Heart left ventricle (tissue), 16 donors: ENCODE results near the gene AJM1. TPM values are rescaled to one million over a fixed set of nuclear protein-coding genes. Genes with fewer than 3 reads are reported as not detected.
"Not testable (repeated sequence)": the region's sequence is repeated elsewhere in the genome, so short reads cannot be mapped to it uniquely, and the experiment has no call there.

Experiments
- ATAC-seq, 4 donors: fragments of 200-7000 bp; cut with Tn5 transposase; one replicate each; pipeline ENCODE4 v1.9.1; 2020 to 2022; ENCODE audit warnings: moderate library complexity in 4 of 4, mild to moderate bottlenecking in 3 of 4, moderate number of reproducible peaks in 1 of 4
- DNase-seq, 5 donors: peaks; one replicate each; pipeline ENCODE4 v3.0.0-alpha.2; 2020
- H3K27ac ChIP-seq, 12 donors: fragments of 200-600 bp; sonication (generic) in 4 of 12; one replicate each; pipeline versions ENCODE4 v1.5.0 to v1.8.0; 2016 to 2022; ENCODE audit warnings: mild to moderate bottlenecking in 2 of 12
- H3K27me3 ChIP-seq, 9 donors: fragments of 200-600 bp; sonication (generic) in 2 of 9; one replicate each; pipeline versions ENCODE4 v1.5.1 to v1.8.0; 2016 to 2022; ENCODE audit warnings: mild to moderate bottlenecking in 3 of 9
- H3K36me3 ChIP-seq, 9 donors: fragments of 200-600 bp; sonication (generic) in 2 of 9; one replicate each; pipeline versions ENCODE4 v1.5.0 to v1.8.0; 2018 to 2022; ENCODE audit warnings: mild to moderate bottlenecking in 2 of 9
- H3K4me1 ChIP-seq, 12 donors: fragments of 200-600 bp; sonication (generic) in 4 of 12; one replicate each; pipeline versions ENCODE4 v1.5.0 to v1.8.0; 2016 to 2022; ENCODE audit warnings: mild to moderate bottlenecking in 3 of 12
- H3K4me3 ChIP-seq, 12 donors: fragments of 200-600 bp; sonication (generic) in 4 of 12; one replicate each; pipeline versions ENCODE4 v1.5.0 to v1.8.0; 2017 to 2022; ENCODE audit warnings: mild to moderate bottlenecking in 9 of 12, moderate library complexity in 4 of 12
- H3K9me3 ChIP-seq, 12 donors: fragments of 200-600 bp; sonication (generic) in 4 of 12; one replicate each; pipeline versions ENCODE4 v1.5.0 to v1.8.0; 2016 to 2022; ENCODE audit warnings: mild to moderate bottlenecking in 1 of 12
- POLR2A ChIP-seq, 2 donors: fragments of 450-650 bp; IDR thresholded peaks; one replicate each; pipeline ENCODE4 v1.6.1; 2017; ENCODE audit warnings: antibody characterized with exemption in 2 of 2, mild to moderate bottlenecking in 2 of 2, moderate library complexity in 2 of 2
- WGBS, 4 donors: extraction: QIAGEN DNeasy Blood & Tissue Kit in 2 of 4; methylation state at CpG; one replicate each; pipeline versions ENCODE4 v1.1.5 to v1.1.7; 2013 to 2018; 5-methylcytosine and 5-hydroxymethylcytosine counted together
- intact Hi-C, 10 donors: fragments of 100-400 bp; cut with DNase I; formaldehyde crosslinking; loops; one replicate each; pipeline versions ENCODE4 v1.11.1 to v1.14.2; 2022
- polyA plus RNA-seq, 2 donors: library from polyadenylated mRNA; stranded (reverse); fragments of 200-250 nt; gene quantifications; one replicate each; pipeline ENCODE4 v1.2.3, GENCODE V29; 2013
- total RNA-seq, 9 donors: library from RNA; depleted of rRNA in 2 of 9; stranded (reverse); fragments of >200 nt in 2 of 9; fragmentation: NEBNext Ultra II Directional in 3 of 9; extraction: Animal tissue kit (Norgen Biotek cat#: 25700) in 3 of 9; gene quantifications; one replicate each; pipeline versions ENCODE4 v1.1.0 to v1.2.4, GENCODE V29; 2016 to 2023
- TF ChIP-seq, protein P1 (sequence below), 12 donors: fragments of 200-600 bp; sonication (generic) in 4 of 12; IDR thresholded peaks; one replicate each; pipeline versions ENCODE4 v1.5.0 to v1.8.0; 2018 to 2022; ENCODE audit warnings: antibody characterized with exemption in 12 of 12, mild to moderate bottlenecking in 5 of 12
- donor health status: ischemic (EF 13 %, LVEDD 7.1; RV severe dilation, severe dysfunction).
- donor health status: healthy with polysubstance abuse.
- donor health status: DM: no; HTN: yes; CAD: no.
- donor health status: DM: no; HTN: no; CAD: no.
- donor health status: ischemic (EF 25% LVEDD 6.9; RV normal size, moderate dysfunction).
- donor health status: ischemic (EF 25% LVEDD 5.7; RV mildly dilated, moderate dysfunction).
- donor health status: healthy.
- donor health status: DM: yes; HTN: yes; CAD: no.
- donor health status: ischemic (EF 35%, LVEDD 5.7; RV mildly dilated, moderate dysfunction).
- donor health status: nonischemic (EF 11% LVEDD 7.7; RV severe dilation, severe dysfunction).
- donor health status: DM: yes; HTN: yes; CAD: no.
- donor health status: PGD.
- donor health status: ischemic (EF 29% LVEDD 5.4; RV normal size, mild dysfunction).
- donor health status: nonischemic (EF 23%, LVEDD 6.1; RV moderate dilation, normal function).

Gene AJM1
- total and polyA plus RNA-seq, 11 donors: 2.6 to 7.0 (median 5.5) TPM

GRCh38 chr9:136868644-136869043 is 26.4 kb downstream of the AJM1 start:
- intact Hi-C loops: loop anchor here in 4 of 10 donors (5.0 to 10.0 kb wide), 2 partner anchors 56 to 74 kb away; partner anchors contain the start of gene FBXW5 (in 3 of the 4)
- peaks cover 0 to 12% (median 3%) of the 10 kb centered on the region in 9 donors for H3K36me3 ChIP-seq
- H3K27ac ChIP-seq: no peak overlapping the region
- H3K4me3 ChIP-seq: no peak overlapping the region
- TF ChIP-seq, protein P1, sequence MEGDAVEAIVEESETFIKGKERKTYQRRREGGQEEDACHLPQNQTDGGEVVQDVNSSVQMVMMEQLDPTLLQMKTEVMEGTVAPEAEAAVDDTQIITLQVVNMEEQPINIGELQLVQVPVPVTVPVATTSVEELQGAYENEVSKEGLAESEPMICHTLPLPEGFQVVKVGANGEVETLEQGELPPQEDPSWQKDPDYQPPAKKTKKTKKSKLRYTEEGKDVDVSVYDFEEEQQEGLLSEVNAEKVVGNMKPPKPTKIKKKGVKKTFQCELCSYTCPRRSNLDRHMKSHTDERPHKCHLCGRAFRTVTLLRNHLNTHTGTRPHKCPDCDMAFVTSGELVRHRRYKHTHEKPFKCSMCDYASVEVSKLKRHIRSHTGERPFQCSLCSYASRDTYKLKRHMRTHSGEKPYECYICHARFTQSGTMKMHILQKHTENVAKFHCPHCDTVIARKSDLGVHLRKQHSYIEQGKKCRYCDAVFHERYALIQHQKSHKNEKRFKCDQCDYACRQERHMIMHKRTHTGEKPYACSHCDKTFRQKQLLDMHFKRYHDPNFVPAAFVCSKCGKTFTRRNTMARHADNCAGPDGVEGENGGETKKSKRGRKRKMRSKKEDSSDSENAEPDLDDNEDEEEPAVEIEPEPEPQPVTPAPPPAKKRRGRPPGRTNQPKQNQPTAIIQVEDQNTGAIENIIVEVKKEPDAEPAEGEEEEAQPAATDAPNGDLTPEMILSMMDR (IDR thresholded peaks at IDR 0.05): no peak
- no peak for TF ChIP-seq POLR2A (IDR thresholded peaks at IDR 0.05)
- H3K27me3 ChIP-seq: no peaks in the 10 kb centered on the region
- no peak for ATAC-seq
- DNase-seq: no peak
- H3K4me1 ChIP-seq: peaks cover 0 to 27% (median 19%) of the 10 kb centered on the region in 12 donors
- peaks cover 0 to 11% (median 0%) of the 10 kb centered on the region in 12 donors for H3K9me3 ChIP-seq
- WGBS, 4 donors: 90 to 95% (median 91%) methylated on average over 11 of the region's 11 CpGs

GRCh38 chr9:136869611-136870010 is 27.3 kb downstream of the AJM1 start:
- WGBS, 4 donors: 87 to 96% (median 93%) methylated on average over 2 of the region's 2 CpGs
- intact Hi-C loops: loop anchor here in 4 of 10 donors (5.0 to 10.0 kb wide), 2 partner anchors 55 to 73 kb away; partner anchors contain the start of gene FBXW5 (in 3 of the 4)

GRCh38 chr9:136875155-136875554 is 32.9 kb downstream of the AJM1 start:
- Histone ChIP-seq H3K9me3 (peaks cover 0 to 11% (median 0%) of the 10 kb centered on the region in 12 donors), H3K4me3 (no peak overlapping the region), H3K36me3 (no peaks in the 10 kb centered on the region), H3K4me1 (no peaks in the 10 kb centered on the region), H3K27me3 (no peaks in the 10 kb centered on the region), H3K27ac (no peak overlapping the region)
- DNase-seq (no peak), ATAC-seq (no peak)
- intact Hi-C loops: no loop called here
- no peak for TF ChIP-seq POLR2A (IDR thresholded peaks at IDR 0.05)
- TF ChIP-seq, protein P1 (IDR thresholded peaks at IDR 0.05): no peak
- WGBS, 4 donors: 92 to 95% (median 93%) methylated on average over 6 of the region's 6 CpGs

More at GRCh38 chr9:136869611-136870010, 27.3 kb downstream of the AJM1 start:
- not testable (repeated sequence) for DNase-seq, H3K36me3 ChIP-seq, H3K4me3 ChIP-seq, H3K27ac ChIP-seq, ATAC-seq, H3K27me3 ChIP-seq
- Histone ChIP-seq H3K4me1 (peaks cover 0 to 18% (median 13%) of the 10 kb centered on the region in 12 donors), H3K9me3 (peaks cover 0 to 11% (median 0%) of the 10 kb centered on the region in 12 donors)

- DNase-seq (no peak), ATAC-seq (no peak)
- Histone ChIP-seq H3K4me1 (peaks cover 0 to 5% (median 2%) of the 10 kb centered on the region in 12 donors), H3K9me3 (peaks cover 0 to 11% (median 0%) of the 10 kb centered on the region in 12 donors), H3K36me3 (no peaks in the 10 kb centered on the region), H3K4me3 (no peak overlapping the region), H3K27ac (no peak overlapping the region), H3K27me3 (no peaks in the 10 kb centered on the region)
- TF ChIP-seq POLR2A (IDR thresholded peaks at IDR 0.05): no peak
- TF ChIP-seq, protein P1 (IDR thresholded peaks at IDR 0.05): no peak
- 88 to 90% (median 89%) methylated on average over 5 of the region's 5 CpGs for WGBS, 4 donors
- intact Hi-C loops: no loop called here
Measured at GRCh38 chr9:136876476-136876875, 34.2 kb downstream of the AJM1 start.
